Inflammatory macrophage treated with lipopolysaccharide for 4 hours (primary cell): ENCODE results near the gene LEF1.

Experiments used
- DNase-seq: peaks from one replicate; pipeline ENCODE4 v3.0.0-alpha.2; 2020

The LEF1 gene

GRCh38 chr4:108174856-108175255, 6.1 kb upstream of the LEF1 start:
- no peak for DNase-seq

DNA sequence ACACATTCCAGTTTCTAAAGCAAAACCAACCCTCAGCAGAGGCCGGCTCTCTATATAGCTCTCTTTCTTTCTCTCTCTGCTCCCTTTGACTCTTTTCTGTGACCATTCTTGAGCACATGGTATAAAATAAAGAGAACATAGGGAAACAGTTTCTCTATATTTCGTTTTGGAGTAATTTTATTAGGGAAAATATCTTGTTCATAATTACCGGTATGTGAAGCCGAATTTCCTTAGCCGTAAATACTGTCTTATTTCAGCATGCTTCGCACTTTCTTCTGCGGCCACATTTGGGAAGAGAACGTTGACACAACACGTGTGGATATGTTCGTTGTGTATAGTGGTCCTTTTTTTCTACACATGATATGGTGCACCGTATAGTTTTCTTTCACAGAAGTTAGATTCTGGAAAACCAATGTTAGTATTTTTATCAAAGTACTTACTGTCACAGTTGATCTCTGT, 4.9 kb upstream of the LEF1 start:
- no peak for DNase-seq

DNA sequence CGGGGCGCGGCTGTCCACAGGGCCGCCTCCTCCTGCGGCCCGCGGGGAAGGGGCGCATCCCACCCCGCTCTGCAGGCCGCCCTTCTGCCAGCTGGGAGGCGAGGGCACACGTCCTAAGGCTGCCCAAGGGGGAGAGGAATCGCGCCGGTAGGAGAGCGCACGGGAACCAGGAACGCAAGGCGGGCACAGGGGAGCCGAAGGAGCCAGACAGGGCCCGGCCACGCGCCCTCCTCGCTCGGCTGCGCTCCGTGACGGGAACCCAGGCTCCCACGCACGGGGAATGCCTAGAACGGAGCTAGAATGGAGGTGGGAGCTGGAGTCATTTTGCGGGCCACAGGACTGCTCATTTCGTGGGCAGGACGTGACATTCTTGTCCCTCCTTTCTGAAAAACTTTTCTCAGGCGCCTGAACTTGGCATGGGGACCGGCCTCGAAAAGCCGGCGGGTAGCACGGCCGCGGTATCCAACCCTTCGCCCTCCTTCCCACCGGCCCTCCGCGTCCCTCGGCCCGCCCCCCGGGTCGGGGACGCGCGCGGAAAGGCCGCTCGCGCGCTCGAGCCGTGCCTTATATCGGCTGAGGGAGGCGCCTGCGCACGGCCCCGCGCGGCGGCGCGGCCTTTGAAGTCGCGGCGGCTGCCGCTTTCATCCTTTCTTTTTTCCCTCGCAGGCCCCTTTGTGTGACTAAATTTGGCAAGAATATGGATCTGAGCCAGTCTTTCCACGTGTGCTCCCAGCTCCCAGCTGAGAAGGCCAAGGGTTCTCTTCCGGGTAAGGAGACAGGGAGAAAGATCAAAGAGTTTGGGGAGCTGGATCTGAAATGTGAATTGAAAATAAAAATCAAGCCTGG, 4.2 kb upstream of the LEF1 start:
- DNase-seq: no peak

DNA sequence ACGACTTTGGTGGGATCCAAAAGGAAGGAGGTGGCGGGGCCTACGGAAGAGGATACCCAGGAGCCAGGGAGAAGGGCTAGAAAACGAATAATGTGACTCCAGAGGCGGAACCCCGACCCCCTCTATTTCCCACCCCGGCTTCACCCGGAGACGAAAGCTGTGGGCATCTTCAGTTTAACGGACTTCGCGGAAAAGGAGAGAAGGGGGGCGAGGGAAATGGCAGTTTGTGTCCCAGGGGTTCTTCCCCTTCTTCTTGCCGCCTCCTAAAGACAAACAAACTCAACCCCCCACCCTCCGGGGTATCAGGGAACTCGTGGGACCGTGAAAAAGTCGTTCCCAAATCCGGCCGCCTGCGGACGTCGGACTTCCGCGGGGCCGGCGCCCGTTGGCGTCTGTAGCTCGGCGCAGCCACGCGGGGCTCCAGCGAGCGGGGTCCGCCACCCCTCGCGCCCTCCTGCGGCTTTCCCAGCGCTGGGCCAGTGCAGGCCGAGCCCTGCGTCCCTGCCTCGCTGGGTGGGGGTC, 3.6 kb upstream of the LEF1 start:
- DNase-seq: no peak

- DNase-seq: no peak
Measured at GRCh38 chr4:108171339-108172230, 2.9 kb upstream of the LEF1 start.

GRCh38 chr4:108170631-108171338, 2.1 kb upstream of the LEF1 start:
- DNase-seq: no peak

DNA sequence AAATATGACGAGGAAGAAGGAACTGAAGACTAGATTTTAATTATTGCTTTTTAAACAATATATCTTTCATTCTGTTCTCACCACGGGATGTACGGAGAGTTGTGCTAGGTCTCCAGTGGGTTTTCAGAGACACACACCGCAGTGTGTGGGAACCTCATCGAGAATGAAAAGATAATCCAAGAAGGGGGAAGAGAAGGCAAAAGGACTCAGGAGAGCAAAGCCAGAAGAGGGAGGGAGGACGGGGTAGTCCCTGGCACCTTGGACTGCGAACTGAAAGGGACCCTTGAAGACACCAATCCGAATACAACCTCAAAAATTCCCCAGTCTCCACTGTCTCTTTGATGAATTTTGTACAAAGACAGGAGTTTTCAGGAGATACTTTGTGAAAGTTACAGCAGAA, 932 bp upstream of the LEF1 start:
- DNase-seq: no peak

DNA sequence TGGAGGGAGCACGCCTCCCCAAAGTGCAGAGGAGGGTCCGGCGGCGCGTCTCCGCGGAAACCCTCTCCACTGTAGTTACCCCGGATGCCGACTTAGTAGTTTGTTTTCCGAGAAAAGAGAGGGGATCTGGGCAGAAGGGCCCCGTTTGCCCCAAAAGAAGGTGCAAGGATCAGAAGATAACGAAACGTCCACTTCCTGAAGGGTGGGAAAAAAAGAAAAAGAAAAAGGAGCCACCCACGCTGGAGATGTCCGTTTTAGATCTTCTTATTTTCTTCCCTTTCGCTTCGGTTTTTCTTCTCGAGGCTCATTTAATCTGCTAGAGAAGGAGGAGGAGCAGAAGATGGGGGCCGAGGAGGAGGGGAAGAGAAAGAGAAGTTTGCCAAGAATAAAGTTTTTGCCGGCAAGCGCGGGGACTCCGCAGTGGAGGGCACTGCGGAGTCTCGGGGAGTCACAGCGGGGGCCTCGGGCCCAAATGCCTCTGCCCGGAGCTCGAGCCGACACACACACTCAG, 517 bp downstream of the LEF1 start:
- DNase-seq: peak; percentile 6

DNA sequence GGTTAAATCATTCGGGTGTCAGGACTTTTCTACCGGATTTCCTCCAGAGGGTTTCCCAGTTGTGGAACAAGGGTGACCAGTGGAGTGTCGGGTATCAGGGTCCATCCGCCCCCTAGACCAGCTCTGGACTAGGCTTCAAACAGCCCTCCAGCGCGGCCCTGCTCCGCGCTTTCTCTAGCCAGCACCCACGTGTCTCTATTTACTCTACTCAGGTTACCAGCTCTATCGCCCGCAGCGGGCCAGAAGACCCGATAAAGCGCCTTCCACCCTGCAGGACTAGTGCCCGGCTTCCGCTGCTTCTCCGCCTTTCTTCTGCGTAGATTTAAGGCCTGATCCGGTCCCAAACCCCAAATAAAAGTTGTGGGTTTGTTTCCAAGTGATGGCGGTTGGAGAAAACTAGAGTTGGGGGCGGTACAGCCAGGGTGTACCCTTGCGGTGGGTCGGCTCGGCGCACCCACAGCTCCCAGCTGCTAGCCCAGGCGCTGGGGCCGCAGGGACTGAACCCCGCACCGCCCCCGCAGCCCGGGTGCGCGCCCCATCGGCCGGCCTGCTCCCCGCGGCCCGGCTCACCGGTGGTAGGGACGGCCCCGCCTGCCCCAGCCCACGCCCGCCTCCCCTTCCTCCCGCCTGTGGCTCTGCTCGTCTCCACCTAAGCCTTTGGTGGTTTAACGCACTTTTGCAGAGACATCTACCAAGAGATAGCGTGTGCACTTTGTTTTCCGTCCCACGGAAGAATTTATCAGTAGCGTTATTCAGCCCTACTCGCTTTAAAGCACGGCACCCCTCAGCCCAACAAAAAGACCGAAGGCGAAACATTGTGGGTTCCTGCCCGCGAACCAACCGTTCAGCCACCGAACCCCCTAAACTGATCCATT, 2.1 kb downstream of the LEF1 start:
- DNase-seq: no peak

DNA sequence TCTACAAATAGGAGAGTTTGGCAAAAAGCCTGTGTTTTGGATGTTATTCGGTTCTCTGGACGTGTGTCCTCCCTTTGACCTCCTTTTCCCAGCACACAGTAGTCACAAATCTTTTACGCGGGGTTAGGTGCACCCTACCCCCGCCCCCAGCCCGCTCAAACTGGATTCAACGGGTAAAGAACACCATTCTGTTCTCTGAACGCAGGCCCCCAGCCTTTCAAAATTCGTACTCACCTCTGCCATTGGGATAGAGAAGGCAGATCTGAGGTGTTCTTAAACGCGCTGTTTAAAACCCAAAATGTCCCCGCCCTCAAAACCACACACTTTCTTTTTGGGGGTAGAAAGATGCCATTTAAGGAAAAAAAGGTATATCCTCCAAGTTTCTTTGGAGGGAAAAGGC, 2.7 kb downstream of the LEF1 start:
- no peak for DNase-seq

- DNase-seq: no peak
Measured at GRCh38 chr4:108165586-108165985, 3.1 kb downstream of the LEF1 start.

GRCh38 chr4:108163351-108163750, 5.4 kb downstream of the LEF1 start:
- DNase-seq: no peak

DNA sequence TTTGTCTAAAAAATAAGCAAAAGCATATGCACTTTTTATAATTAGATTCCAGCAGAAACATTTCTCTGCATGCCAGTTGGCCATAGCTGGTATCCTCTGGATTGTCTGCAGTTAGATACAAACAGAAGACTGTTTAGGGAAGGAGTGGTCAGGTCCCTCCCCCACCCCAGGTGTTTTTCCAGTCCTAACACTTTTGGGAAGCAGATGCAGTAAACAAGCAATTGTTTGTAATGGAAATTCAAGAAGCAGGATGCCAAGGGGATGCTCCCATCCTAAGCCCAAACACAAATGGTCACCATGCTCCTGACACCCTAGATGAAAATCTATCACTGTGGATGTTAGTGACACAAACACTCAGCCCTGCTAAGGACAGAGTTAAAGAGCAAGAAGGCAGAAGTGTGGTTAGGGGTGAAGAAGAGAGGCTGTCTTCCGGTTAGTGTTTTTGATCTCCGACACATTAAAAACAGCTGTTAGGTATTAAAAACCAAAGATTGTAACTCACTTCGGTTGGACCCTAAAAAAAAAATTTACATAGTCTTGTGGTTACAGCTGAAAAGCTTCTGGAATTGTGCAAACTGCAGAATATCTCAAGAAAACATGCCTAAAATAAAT, 7.9 kb downstream of the LEF1 start:
- no peak for DNase-seq

GRCh38 chr4:108159845-108160244, 8.9 kb downstream of the LEF1 start:
- no peak for DNase-seq

GRCh38 chr4:108157655-108158054, 11.1 kb downstream of the LEF1 start:
- no peak for DNase-seq

- no peak for DNase-seq
Measured at GRCh38 chr4:108156391-108156790, 12.3 kb downstream of the LEF1 start.

DNA sequence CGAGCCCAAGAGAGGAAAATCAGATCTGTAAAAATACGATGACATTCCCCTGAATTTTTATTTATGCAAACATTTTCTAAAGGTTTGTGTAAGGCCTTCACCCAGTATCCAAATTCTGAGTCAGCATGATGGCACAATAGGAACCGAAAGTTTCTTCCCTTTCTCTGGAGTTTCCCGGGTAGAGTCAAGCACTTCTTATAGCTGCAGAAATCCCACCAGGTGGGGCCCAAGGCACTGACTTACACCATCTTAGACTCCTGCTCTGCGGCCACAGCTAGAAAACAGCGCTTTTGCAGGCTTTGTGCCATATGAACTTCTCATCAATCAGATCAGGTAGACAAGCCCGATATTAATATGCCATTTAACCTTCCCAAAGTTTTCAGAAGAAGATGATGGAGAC, 13.4 kb downstream of the LEF1 start:
- DNase-seq: peak; percentile 7

GRCh38 chr4:108152980-108153379, 15.8 kb downstream of the LEF1 start:
- no peak for DNase-seq

- DNase-seq: no peak
Measured at GRCh38 chr4:108149588-108150380, 18.9 kb downstream of the LEF1 start.

- no peak for DNase-seq
Measured at GRCh38 chr4:108148316-108148715, 20.4 kb downstream of the LEF1 start.
